COLO829 (cell line): ENCODE measurements around the gene NDP.

Experiments
- DNase-seq: peaks from one replicate; pipeline ENCODE4 v3.0.0; 2012; ENCODE audit warnings: low spot score

Gene NDP, protein sequence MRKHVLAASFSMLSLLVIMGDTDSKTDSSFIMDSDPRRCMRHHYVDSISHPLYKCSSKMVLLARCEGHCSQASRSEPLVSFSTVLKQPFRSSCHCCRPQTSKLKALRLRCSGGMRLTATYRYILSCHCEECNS

DNA sequence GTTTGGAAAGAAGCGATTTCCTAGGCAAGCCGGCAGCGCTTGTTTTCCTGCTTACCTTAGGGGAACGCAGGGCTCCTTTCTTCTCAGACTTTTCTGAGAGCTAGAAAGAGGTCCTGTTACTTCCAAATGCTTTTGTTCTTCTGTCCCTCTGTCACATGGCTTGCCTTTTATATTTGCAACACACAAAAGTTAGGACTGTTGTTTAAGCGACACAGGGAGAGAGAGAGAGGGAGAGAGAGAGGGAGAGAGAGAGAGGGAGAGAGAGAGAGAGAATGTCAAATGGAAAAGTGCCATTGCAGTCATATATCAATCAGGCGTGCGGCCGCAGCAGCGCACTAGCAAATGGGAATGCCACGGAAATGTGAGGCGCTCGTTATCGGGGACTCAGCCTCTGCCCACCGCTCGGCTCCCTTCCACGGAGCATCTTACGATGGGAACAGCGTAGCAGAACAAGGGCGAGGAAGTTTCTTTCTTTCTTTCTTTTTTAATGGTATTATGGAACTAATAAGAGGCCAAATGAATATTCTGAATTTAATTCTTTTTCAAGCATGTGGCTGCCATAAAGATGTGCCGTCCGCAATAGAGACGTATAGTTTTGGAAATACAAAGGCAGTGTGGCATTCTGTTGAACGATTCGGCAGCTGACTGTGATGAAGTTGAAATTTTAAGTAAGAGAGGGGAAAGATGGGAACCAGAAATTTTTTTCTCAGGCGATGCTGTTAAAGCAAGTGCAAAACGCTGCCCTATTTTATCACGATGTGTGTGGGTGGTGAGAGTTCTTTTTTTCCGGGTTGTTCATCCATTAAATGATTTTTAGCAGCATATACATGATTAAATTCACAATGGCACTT lies at the start of gene NDP:
NDP (minus strand) TSS at position 142 of the 851 bp plus-strand sequence. CDS start 14,745 bp downstream, outside the sequence.
- no peak for DNase-seq

GRCh38 chrX:44022964-44023363 lies 49.8 kb upstream of the NDP start:
- DNase-seq, result no peak

GRCh38 chrX:44020693-44021092 lies 47.5 kb upstream of the NDP start:
- DNase-seq, result peak; percentile 2

DNA sequence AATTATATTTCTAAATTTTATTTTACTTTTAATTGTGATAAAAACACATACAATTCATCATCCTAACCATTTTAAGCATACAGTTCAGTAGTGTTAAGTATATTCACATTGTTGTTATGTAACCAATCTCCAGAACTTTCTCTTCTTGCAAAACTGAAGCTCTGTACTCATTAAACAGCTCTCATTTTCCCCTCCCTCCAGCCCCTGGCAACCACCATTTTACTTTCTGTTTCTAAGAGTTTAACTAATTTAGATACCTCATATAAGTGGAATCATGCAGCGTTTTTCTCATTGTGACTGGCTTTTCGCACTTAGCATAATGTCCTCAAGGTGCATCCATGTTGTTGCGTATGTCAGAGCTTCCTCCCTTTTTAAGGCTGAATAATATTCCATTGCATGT lies 46.7 kb upstream of the NDP start:
- no peak for DNase-seq

GRCh38 chrX:44017676-44018075 lies 44.5 kb upstream of the NDP start:
- peak; percentile 3 for DNase-seq

GRCh38 chrX:44016906-44017305 lies 43.7 kb upstream of the NDP start:
- no peak for DNase-seq

DNA sequence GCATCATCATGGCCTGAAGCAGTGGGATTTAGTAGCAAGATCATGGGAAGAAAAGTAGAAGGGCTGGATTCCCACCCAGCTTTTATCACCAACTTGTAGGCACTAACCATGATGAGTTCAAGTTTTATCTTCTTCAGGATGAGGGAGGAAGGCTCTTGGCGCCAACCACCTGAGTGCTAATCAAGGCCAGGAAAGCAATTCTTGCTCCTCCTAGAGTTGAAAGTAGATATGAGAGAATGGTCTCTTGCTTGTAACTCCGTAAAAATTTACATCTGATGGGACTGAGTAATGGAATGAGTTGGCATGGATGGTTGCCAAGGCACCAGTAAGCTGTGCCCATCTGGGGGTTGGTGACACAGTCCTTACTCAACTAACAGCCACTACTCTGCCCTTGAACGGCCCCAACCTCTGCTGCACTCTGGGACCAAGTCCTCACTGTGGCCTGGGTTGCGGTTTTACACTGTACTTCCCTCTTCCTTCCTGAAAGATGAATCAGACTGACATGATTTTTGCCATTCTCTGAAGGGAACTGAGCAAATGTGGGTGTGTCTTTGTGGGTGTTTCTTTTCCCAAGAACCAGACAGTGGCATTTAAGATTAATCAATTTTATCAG lies 39.4 kb upstream of the NDP start:
- DNase-seq, result no peak

DNA sequence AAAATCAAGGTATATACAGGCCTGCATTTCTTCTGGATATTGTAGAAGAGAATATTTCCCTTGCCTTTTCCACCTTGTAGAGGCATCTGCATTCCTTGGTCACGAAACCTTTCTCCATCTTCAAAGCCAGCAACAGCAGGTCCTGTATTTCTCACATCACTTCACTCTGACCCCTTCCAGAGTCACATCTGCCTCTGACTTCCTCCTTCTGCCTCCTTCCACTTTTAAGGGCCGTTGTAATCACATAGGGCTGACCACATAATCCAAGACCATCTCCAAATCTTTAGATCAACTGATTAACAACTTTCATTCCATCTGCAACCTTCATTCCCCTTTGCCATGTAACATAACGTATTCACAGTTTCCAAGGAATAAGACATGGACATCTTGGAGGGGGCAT lies 38.3 kb upstream of the NDP start:
- no peak for DNase-seq

DNA sequence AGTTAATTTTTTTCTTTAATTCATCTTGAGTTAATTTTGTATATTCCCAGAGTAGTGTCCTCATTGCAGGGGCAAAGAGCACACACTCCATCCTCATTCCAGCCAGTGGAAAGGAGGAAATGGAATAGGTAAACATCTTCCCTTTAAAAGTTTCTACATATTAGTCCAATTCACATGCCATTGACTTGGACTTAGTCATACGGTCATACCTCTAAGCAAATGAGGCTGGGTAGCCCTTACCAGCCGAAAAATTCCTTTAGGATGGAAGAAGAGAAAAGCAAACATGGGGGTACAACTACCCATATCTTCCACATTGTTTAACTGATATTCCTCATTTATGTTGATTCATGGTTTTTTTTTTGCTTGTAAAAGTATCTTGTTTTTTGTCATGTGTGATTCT lies 37.4 kb upstream of the NDP start:
- DNase-seq, result no peak

GRCh38 chrX:44006081-44006480 lies 32.9 kb upstream of the NDP start:
- no peak for DNase-seq

DNA sequence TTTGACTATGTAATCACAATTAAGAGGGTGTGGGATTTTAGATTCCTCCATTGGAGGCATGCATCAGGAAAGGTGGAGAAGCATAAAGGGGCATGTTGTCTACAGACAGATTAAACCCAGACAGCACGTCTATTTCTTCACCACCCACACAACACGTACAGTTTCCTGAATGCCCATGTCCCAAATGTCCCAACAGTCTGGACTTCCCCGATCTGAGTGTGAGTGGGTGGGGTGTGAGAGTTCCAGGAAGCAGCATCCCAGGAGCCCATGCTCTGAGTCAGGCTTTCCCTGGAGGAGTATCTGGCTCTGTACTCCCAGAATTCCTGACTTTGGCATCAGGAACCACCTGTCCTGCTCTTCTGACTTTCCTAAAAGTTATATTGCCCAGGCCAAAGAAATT lies 30.8 kb upstream of the NDP start:
- peak; percentile 15 for DNase-seq

DNA sequence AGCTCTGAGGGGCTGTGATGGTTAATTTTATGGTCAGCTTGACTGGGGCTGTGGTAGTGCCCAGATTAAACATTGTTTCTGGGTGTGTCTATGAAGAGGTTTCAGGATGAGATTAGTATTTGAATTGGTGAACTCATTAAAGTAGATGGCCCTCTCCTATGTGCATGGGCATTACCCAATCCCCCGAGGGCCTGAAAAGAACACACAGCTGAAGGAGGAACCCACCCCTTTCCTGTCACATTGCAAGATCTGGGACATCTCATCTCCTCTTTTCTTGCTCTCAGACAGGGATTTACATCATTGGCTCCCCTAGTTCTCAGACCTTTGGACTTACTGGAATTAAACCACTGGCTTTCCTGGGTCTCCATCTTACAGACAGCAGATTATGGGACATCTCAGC lies 29.4 kb upstream of the NDP start:
- DNase-seq, result no peak

GRCh38 chrX:43998374-43998773 lies 25.2 kb upstream of the NDP start:
- no peak for DNase-seq

DNA sequence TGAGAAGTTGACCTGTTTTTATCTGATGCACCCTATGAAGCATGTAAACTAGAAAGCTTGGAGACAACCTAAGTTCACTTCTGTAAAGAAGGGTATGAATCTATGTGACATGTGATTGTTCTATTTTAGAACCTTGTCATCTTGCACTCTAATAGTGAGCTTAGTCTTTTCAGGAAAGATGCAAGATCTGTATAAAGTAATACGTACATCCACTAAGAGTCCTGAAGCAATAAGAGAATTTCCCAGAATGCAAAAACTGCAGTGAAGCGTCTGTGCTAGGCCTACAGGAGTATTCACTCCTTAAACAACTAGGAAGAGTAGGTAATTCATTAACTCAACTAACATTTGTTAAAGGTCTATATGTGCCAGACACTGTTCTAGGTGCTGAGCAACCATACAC lies 23.3 kb upstream of the NDP start:
- DNase-seq, result no peak

- no peak for DNase-seq
Observed at GRCh38 chrX:43986083-43986482, 12.9 kb upstream of the NDP start.

- no peak for DNase-seq
Observed at GRCh38 chrX:43985511-43985910, 12.3 kb upstream of the NDP start.

- no peak for DNase-seq
Observed at GRCh38 chrX:43978226-43978625, 5.0 kb upstream of the NDP start.

DNA sequence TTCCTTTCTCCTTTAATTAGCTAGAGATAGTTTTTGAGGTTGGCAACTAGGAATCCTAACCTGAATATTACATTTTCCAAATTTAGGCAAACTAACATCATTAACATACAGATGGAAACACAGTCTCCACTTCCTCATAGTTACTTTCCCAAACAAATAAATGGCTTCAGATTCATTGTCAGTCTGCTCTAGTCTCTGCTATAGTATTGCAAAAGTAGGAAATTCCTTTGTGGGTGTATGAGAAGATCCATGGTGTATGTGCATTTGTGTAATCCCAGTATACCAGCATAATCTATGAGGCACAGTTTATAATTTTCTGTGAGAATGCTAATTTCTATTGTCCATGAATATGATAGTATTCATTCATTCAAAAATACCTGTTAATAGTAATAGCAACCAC lies 3.0 kb upstream of the NDP start:
- no peak for DNase-seq

DNA sequence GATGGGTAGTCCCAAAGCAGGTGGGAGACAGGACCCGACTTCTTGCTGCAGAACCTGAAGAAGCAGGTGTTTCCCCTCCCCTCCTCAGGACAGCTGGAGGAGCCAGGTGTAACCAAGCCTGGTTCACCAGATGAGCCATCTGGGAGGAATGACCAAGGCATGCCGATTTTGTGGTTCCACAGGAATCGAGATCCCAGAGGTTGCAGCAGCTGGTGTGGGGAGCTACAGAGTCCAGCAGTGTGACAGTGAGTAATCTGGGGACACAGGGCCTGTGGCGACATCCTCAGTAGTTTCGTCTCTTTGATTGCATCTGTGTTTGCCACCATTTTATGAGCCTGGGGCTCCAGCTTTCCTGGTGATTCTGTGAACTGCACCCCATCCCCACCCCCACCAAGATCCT lies 2.6 kb upstream of the NDP start:
- no peak for DNase-seq

DNA sequence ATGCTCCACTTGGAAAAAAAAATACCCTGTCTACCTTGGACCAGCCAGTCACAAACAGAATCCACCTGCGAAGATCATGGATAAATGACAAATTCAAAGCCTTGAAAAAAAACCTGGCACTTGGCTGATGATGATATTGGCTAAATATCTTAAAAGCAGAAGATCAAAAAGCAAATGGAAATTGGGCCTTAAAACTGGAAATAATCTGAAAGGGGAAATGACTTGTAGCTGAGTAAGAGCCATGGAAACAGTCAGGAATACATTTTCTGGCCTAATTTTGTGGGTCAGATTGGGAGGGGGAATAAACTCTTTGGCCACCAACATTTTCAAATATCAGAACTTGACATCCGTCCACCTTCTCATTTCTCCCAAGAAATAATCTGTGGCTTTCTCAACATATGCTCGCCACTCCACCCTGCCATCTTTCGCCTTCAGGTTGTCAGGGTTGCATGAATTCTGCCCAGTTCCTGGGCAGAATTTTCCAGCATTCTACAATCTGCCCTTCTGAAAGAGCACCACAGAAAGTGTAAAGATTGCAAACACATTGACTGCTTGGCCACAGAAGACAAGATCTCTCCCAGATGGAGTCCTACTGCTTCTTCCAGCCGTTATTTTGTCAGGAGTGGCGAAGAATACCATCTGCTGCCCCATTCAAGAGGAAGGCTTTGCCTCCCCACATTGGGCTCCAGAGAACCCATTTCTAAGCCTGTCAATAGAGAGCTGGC lies 1.7 kb upstream of the NDP start:
- no peak for DNase-seq

DNA sequence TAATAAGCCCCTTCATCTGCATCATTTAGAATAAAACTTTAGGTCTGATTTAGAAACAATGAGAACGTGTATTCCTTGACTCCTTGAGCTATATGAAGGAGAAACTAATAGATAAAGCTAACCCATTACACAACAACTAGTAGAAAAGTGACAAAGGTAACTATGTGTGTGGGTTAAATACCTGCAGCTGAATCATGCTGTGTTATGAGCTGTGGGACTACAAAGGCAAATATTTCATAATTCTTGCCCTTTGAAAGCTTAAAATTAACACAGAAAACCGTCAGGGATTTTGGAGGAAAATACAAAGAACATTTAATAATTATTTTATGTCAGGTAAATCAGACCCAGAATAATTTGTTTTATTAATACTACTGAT lies 898 bp upstream of the NDP start:
- DNase-seq, result no peak

GRCh38 chrX:43971966-43972961 lies 926 bp downstream of the NDP start:
- DNase-seq, result peak; percentile 28
